GM20000 (cell line): ENCODE data around the gene MSX1.

Experiments
- DNase-seq: peaks from one replicate; pipeline ENCODE4 v3.0.0; 2012; ENCODE audit warnings: low spot score
- TF ChIP-seq, protein P1 (sequence below): IDR thresholded peaks from 2 replicates; pipeline ENCODE4 v1.5.1; 2012; ENCODE audit warnings: mild to moderate bottlenecking, control low read depth; ENCODE audit errors: extremely low read depth, missing control alignments

Gene MSX1

GRCh38 chr4:4873203-4873602 is 13.7 kb downstream of the MSX1 start:
- TF ChIP-seq, protein P1, sequence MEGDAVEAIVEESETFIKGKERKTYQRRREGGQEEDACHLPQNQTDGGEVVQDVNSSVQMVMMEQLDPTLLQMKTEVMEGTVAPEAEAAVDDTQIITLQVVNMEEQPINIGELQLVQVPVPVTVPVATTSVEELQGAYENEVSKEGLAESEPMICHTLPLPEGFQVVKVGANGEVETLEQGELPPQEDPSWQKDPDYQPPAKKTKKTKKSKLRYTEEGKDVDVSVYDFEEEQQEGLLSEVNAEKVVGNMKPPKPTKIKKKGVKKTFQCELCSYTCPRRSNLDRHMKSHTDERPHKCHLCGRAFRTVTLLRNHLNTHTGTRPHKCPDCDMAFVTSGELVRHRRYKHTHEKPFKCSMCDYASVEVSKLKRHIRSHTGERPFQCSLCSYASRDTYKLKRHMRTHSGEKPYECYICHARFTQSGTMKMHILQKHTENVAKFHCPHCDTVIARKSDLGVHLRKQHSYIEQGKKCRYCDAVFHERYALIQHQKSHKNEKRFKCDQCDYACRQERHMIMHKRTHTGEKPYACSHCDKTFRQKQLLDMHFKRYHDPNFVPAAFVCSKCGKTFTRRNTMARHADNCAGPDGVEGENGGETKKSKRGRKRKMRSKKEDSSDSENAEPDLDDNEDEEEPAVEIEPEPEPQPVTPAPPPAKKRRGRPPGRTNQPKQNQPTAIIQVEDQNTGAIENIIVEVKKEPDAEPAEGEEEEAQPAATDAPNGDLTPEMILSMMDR = no peak
- DNase-seq = no peak

- no peak for DNase-seq
Observed at GRCh38 chr4:4874254-4874653, 14.8 kb downstream of the MSX1 start.

GRCh38 chr4:4875147-4875546 is 15.7 kb downstream of the MSX1 start:
- DNase-seq = no peak
- TF ChIP-seq, protein P1 = no peak

More at GRCh38 chr4:4874254-4874653, 14.8 kb downstream of the MSX1 start:
- TF ChIP-seq, protein P1 = no peak

DNA sequence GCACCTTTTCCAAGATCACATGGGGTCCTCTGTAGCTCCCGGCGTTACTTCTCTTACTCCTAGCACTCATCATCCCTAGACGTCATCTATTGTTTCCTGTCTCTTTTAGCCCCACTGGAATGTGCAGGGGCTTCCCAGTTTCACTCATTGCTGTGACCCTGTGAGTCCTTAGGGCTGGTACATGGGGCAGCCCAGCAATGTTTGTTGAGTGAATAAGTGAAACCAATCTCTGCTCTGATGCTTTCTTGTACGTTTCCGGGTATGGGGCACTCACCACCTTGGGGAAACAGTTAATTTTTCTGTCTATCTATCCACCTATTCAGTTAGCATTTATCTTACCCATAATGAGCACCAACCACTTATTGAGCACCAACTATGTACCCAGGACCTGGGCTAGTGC is 16.1 kb downstream of the MSX1 start:
- no peak for DNase-seq
- TF ChIP-seq, protein P1 = no peak

- TF ChIP-seq, protein P1 = no peak
- DNase-seq = no peak
Observed at GRCh38 chr4:4876945-4877661, 17.6 kb downstream of the MSX1 start.

- DNase-seq = peak; percentile 42
- TF ChIP-seq, protein P1 = no peak
Observed at GRCh38 chr4:4880492-4880891, 21.0 kb downstream of the MSX1 start.

DNA sequence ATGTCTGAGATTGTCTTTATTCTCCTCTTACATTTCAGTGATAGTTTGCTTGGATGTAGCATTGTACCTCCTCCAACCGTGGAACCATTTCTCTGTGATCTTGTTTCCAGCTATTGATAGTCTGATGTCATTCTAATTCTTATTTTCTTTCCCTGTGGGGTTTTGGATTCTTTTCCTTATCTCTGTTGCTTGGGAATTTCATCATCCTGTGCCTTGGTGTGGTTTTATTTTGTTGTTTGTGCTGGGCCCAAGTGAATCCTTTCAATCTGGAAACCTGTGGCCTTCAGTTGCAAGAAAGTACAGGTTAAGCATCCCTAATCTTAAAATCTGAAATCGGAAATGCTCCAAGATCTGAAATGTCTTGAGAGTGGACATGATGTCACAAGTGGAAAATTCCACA is 22.0 kb downstream of the MSX1 start:
- DNase-seq = no peak
- TF ChIP-seq, protein P1 = no peak
